Hepatocyte (in vitro differentiated cells): Measurements from ENCODE around the gene TBXT.
A peak's percentile ranks its signal among the peaks of the same experiment; 100 is the strongest.

Experiments
- EZH2 ChIP-seq: fragments of 200-600 bp; sonication (generic); IDR thresholded peaks from 2 replicates; pipeline ENCODE4 v1.6.1; 2016; ENCODE audit warnings: antibody characterized with exemption, mild to moderate bottlenecking, borderline replicate concordance
- EZH2phosphoT487 ChIP-seq: fragments of 200-600 bp; sonication (generic); IDR thresholded peaks from one replicate; pipeline ENCODE4 v1.6.1; 2018; ENCODE audit warnings: antibody characterized with exemption, mild to moderate bottlenecking, low read depth, moderate library complexity; ENCODE audit not compliant: unreplicated experiment, severe bottlenecking
- TF ChIP-seq, protein P1 (sequence below): fragments of 200-600 bp; sonication (generic); IDR thresholded peaks from 2 replicates; pipeline ENCODE4 v1.5.1; 2016; ENCODE audit warnings: antibody characterized with exemption, mild to moderate bottlenecking; ENCODE audit not compliant: poor library complexity

DNA sequence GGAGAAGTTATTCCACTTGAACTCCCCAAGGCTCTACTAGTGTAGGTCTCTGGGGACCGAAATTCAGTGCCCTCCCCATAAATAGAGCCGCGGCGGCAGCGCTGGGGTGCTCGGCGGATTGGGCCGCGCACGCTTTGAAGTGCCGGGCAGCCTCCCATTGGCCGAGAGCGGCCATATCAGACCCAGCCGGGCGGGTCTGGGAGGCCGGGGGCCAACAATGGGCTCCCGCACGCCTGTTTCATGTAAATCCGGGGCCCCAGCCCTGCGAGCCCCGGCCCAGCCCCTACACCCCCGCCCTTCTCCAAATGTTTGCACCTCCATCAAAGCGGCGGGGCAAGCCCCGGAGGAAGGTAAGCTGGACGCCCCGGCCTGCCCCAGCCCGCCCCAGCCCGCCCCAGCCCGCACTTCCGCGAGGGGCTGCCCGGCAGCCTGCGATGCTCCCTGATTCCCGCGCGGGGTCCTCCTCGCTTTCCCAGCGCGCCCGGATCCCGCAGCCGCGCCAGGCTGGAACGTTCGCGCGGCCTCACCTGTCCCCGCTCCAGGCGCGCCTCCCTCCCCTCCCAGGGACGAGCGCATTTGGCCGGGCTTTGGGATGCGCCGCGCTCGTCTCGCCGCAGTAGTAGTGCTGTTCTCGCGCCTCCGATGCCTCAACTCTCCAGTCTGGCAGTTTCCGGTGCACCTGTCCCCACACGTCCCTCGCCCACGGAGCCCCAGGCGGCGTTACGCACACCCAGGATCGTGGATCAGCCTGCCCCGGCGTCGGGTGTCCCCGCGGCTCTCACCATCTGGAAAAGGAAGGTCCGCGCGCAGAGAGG, at the start of gene TBXT:
- TF ChIP-seq, protein P1, sequence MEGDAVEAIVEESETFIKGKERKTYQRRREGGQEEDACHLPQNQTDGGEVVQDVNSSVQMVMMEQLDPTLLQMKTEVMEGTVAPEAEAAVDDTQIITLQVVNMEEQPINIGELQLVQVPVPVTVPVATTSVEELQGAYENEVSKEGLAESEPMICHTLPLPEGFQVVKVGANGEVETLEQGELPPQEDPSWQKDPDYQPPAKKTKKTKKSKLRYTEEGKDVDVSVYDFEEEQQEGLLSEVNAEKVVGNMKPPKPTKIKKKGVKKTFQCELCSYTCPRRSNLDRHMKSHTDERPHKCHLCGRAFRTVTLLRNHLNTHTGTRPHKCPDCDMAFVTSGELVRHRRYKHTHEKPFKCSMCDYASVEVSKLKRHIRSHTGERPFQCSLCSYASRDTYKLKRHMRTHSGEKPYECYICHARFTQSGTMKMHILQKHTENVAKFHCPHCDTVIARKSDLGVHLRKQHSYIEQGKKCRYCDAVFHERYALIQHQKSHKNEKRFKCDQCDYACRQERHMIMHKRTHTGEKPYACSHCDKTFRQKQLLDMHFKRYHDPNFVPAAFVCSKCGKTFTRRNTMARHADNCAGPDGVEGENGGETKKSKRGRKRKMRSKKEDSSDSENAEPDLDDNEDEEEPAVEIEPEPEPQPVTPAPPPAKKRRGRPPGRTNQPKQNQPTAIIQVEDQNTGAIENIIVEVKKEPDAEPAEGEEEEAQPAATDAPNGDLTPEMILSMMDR, result no peak
- peak; percentile 69 for TF ChIP-seq EZH2
- TF ChIP-seq EZH2phosphoT487, result no peak
